Activated CD4-positive, alpha-beta T cell treated with anti-CD3 and anti-CD28 coated beads, Interleukin-2, amount 50 U/mL, for 48 hours (primary cell): Measurements from ENCODE around the gene CALML6.

ENCODE experiments used
- DNase-seq, 2 experiments: peaks; one replicate each; pipeline ENCODE4 v3.0.0-alpha.2; 2020

CALML6 gene

GRCh38 chr1:1946540-1946939, 31.5 kb downstream of the CALML6 start:
- DNase-seq: no peak

GRCh38 chr1:1947493-1947892, 32.4 kb downstream of the CALML6 start:
- no peak for DNase-seq

- no peak for DNase-seq
Observed at GRCh38 chr1:1948783-1949182, 33.7 kb downstream of the CALML6 start.

GRCh38 chr1:1950940-1951339, 35.9 kb downstream of the CALML6 start:
- no peak for DNase-seq

- no peak for DNase-seq
Observed at GRCh38 chr1:1954015-1954414, 39.0 kb downstream of the CALML6 start.

GRCh38 chr1:1954831-1955441, 39.9 kb downstream of the CALML6 start:
- peak; percentile 38 to 54 for DNase-seq

GRCh38 chr1:1955621-1956094, 40.6 kb downstream of the CALML6 start:
- DNase-seq: no peak

GRCh38 chr1:1956101-1956500, 41.0 kb downstream of the CALML6 start:
- no peak for DNase-seq

GRCh38 chr1:1956586-1957532, 41.8 kb downstream of the CALML6 start:
- no peak for DNase-seq

GRCh38 chr1:1957533-1957961, 42.5 kb downstream of the CALML6 start:
- DNase-seq: no peak

- DNase-seq: no peak
Observed at GRCh38 chr1:1958071-1958541, 43.0 kb downstream of the CALML6 start.

GRCh38 chr1:1959459-1959839, 44.4 kb downstream of the CALML6 start:
- no peak for DNase-seq

- DNase-seq: peak; percentile 85 to 88
Observed at GRCh38 chr1:1959840-1960479, 44.9 kb downstream of the CALML6 start.

GRCh38 chr1:1960480-1961196, 45.6 kb downstream of the CALML6 start:
- DNase-seq: no peak

GRCh38 chr1:1962752-1963151, 47.7 kb downstream of the CALML6 start:
- DNase-seq: no peak

- DNase-seq: no peak
Observed at GRCh38 chr1:1963570-1963969, 48.5 kb downstream of the CALML6 start.

- no peak for DNase-seq
Observed at GRCh38 chr1:1964811-1965210, 49.8 kb downstream of the CALML6 start.

- DNase-seq: no peak
Observed at GRCh38 chr1:1965546-1965945, 50.5 kb downstream of the CALML6 start.

- no peak for DNase-seq
Observed at GRCh38 chr1:1966071-1966740, 51.1 kb downstream of the CALML6 start.
